OCI-LY3 (cell line): ENCODE results near the gene IFITM1.

Source experiments
- EZH2phosphoT487 ChIP-seq: fragments of 200-600 bp; shearing (Covaris generic); IDR thresholded peaks from 2 replicates; pipeline ENCODE4 v1.6.1; 2018; ENCODE audit warnings: antibody characterized with exemption, mixed run types, low read depth
- TF ChIP-seq, protein P1 (sequence below): fragments of 200-600, 300-600 bp; sonication (generic); IDR thresholded peaks from 2 replicates; pipeline ENCODE4 v1.5.1; 2014; ENCODE audit warnings: antibody characterized with exemption, low read length, low read depth

- TF ChIP-seq, protein P1, sequence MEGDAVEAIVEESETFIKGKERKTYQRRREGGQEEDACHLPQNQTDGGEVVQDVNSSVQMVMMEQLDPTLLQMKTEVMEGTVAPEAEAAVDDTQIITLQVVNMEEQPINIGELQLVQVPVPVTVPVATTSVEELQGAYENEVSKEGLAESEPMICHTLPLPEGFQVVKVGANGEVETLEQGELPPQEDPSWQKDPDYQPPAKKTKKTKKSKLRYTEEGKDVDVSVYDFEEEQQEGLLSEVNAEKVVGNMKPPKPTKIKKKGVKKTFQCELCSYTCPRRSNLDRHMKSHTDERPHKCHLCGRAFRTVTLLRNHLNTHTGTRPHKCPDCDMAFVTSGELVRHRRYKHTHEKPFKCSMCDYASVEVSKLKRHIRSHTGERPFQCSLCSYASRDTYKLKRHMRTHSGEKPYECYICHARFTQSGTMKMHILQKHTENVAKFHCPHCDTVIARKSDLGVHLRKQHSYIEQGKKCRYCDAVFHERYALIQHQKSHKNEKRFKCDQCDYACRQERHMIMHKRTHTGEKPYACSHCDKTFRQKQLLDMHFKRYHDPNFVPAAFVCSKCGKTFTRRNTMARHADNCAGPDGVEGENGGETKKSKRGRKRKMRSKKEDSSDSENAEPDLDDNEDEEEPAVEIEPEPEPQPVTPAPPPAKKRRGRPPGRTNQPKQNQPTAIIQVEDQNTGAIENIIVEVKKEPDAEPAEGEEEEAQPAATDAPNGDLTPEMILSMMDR: no peak
- TF ChIP-seq EZH2phosphoT487: no peak
Observed at GRCh38 chr11:326842-327580, 13.2 kb downstream of the IFITM1 start.
